SW 1271 (cell line): ENCODE data around the gene TWF1.
"Not testable (repeated sequence)": the region's sequence is repeated elsewhere in the genome, so short reads cannot be mapped to it uniquely, and the experiment has no call there.

Experiments used
- DNase-seq, 2 experiments: peaks; one replicate each; lab custom pipeline; 2025; lab: John Stamatoyannopoulos, UW

Gene TWF1

GRCh38 chr12:43805860-43806736 lies at the start of gene TWF1:
Gene TWF1, minus strand, starts transcription at chr12:43806317. Its CDS starts 72 bp downstream, at chr12:43806245.
- DNase-seq: peak; percentile 13 to 71

GRCh38 chr12:43852744-43853143 lies 46.6 kb upstream of the TWF1 start:
- DNase-seq: no peak

GRCh38 chr12:43848786-43849185 lies 42.7 kb upstream of the TWF1 start:
- no peak for DNase-seq

GRCh38 chr12:43848226-43848507 lies 42.0 kb upstream of the TWF1 start:
- no peak for DNase-seq

- DNase-seq: not testable (repeated sequence)
Measured at GRCh38 chr12:43847425-43848225, 41.5 kb upstream of the TWF1 start.

- DNase-seq: no peak
Measured at GRCh38 chr12:43842259-43842658, 36.1 kb upstream of the TWF1 start.

GRCh38 chr12:43841253-43841652 lies 35.1 kb upstream of the TWF1 start:
- no peak for DNase-seq

GRCh38 chr12:43840338-43840737 lies 34.2 kb upstream of the TWF1 start:
- no peak for DNase-seq

GRCh38 chr12:43836475-43836989 lies 30.4 kb upstream of the TWF1 start:
- no peak for DNase-seq

GRCh38 chr12:43835656-43836474 lies 29.7 kb upstream of the TWF1 start, which contains the start of gene TMEM117:
Gene TMEM117, plus strand, starts transcription at chr12:43836081.
- DNase-seq: no peak

GRCh38 chr12:43835264-43835655 lies 29.1 kb upstream of the TWF1 start:
- DNase-seq: no peak

- DNase-seq: no peak
Measured at GRCh38 chr12:43832463-43833168, 26.5 kb upstream of the TWF1 start.

- DNase-seq: no peak
Measured at GRCh38 chr12:43827093-43827492, 21.0 kb upstream of the TWF1 start.

- DNase-seq: no peak
Measured at GRCh38 chr12:43826681-43827080, 20.6 kb upstream of the TWF1 start.

GRCh38 chr12:43824207-43824775 lies 18.2 kb upstream of the TWF1 start:
- DNase-seq: no peak

GRCh38 chr12:43816168-43816567 lies 10.1 kb upstream of the TWF1 start:
- no peak for DNase-seq

GRCh38 chr12:43815416-43815815 lies 9.3 kb upstream of the TWF1 start:
- DNase-seq: no peak

- DNase-seq: no peak
Measured at GRCh38 chr12:43812926-43813325, 6.8 kb upstream of the TWF1 start.

GRCh38 chr12:43812057-43812456 lies 5.9 kb upstream of the TWF1 start:
- DNase-seq: no peak

GRCh38 chr12:43807386-43807785 lies 1.3 kb upstream of the TWF1 start:
- DNase-seq: no peak

- peak in 1 of 2 experiments; percentile 37 for DNase-seq
Measured at GRCh38 chr12:43806737-43807072, 588 bp upstream of the TWF1 start.
